Renal pelvis (tissue), 4 donors: ENCODE results near the gene SIMC1. TPM values are rescaled to one million over a fixed set of nuclear protein-coding genes. Genes with fewer than 3 reads are reported as not detected.
"Not testable (repeated sequence)": the region's sequence is repeated elsewhere in the genome, so short reads cannot be mapped to it uniquely, and the experiment has no call there.

Source experiments
- DNase-seq: peaks from one replicate; pipeline ENCODE4 v3.0.0-alpha.2; 2013
- polyA plus RNA-seq, 3 donors: library from polyadenylated mRNA; unstranded; fragments of 120-200 nt; gene quantifications; one replicate each; pipeline ENCODE4 v1.2.1, GENCODE V29; 2013; ENCODE audit not compliant: insufficient read length in 3 of 3

Gene SIMC1
- polyA plus RNA-seq, 3 donors, result 18.4 to 21.1 (median 19.8) TPM

- no peak for DNase-seq
Measured at GRCh38 chr5:176203086-176203485, 35.1 kb upstream of the SIMC1 start.

DNA sequence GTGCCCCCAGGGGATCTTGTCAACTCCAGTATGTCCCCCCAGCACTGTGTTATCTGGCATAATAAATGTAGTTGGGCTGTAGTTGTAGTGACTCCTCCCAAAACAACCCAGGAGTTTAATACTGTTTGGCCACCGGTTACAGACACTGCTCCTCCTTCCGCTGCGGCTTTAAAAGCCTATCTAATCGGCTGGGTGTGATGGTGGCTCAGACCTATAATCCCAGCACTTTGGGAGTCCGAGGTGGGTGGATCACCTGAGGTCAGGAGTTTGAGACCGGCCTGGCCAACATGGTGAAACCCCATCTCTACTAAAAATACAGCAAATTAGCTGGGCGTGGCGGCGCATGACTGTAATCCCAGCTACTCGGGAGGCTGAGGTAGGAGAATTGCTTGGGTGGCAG lies 34.7 kb upstream of the SIMC1 start:
- not testable (repeated sequence) for DNase-seq

DNA sequence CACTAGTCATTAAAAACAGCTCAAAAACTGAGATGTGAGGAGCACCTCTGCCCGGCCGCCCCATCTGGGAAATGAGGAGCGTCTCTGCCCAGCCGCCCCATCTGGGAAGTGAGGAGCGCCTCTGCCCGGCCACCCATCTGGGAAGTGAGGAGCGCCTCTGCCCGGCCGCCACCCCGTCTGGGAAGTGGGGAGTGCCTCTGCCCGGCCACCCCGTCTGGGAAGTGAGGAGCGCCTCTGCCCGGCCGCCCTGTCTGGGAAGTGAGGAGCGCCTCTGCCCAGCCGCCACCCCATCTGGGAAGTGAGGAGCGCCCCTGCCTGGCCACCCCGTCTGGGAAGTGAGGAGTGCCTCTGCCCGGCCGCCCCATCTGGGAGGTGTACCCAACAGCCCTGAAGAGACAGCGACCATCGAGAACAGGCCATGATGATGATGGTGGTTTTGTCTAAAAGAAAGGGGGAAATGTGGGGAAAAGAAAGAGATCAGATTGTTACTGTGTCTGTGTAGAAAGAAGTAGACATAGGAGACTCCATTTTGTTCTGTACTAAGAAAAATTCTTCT lies 23.7 kb upstream of the SIMC1 start:
- DNase-seq, result not testable (repeated sequence)

DNA sequence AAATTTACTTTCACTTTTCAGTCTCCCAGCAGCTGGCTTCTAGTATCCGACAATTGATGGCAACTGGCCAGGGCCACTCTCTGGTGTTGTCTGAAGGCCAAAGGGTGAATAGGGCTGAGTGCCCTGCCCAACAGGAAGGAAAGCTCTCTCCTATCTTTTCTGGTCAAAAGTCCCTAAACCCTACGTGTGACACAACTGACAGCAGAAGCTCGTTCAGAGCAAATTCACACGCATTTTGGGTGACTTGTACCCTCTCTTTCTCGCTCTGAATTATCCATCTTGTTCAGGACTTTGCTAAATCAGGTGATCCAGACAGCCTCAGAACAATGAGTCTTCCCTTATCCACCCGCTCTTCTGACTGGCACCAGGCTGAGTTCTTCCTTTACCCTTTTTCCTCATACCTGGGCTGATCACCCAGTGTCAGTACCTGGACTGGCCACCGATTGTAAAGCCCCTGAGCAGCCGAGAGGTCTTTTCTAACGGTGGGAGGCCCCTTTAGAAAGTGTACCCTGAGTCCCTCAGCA lies 21.8 kb upstream of the SIMC1 start:
- not testable (repeated sequence) for DNase-seq

DNA sequence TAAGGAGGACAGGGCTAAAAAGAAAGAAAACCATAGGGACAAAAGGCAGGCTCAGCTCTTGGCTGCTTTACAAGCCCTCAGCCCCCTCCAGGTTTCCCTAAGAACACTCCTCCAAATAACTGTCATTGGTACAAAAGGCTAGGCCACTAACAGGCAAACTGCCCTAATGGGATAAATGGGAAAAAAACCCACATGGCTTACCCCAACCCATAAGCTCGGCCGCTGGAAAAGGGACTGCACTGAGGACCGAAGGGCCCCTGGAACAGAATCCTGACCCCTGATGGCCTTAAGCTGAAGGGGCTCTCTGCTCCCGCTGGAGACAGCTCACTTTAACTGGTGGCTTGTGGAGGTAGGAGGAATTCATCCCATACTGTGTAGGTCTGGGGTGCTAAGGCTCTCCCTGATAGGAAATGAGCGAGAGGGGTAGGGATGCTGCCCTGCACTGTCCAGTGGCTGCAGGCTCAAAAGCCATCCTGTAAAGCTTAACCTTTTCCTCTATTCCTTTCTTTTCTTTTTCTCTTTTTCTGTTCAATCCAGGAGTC lies 21.0 kb upstream of the SIMC1 start:
- DNase-seq, result not testable (repeated sequence)

DNA sequence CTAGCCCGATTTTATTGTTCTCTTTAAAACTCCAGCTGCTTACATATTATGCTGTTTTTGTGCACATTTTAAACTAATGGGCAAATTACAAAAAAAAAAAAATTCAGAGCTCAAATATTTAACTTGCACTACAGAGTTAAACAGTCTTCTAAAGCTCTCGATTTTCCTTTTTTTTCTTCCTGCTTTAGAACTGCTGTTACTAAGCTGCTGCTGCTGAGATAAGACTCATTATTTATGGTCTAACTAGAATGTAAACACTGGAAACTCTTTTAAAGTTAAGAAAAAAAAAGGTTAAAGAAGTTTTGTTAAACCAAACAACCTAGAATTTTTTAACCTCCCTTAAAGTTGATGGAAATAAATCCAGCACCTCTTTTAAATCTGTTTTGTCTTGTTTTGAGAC lies 20.5 kb upstream of the SIMC1 start:
- DNase-seq, result not testable (repeated sequence)

GRCh38 chr5:176222006-176222405 lies 16.2 kb upstream of the SIMC1 start:
- not testable (repeated sequence) for DNase-seq

- not testable (repeated sequence) for DNase-seq
Measured at GRCh38 chr5:176228358-176228757, 9.9 kb upstream of the SIMC1 start.

- DNase-seq, result not testable (repeated sequence)
Measured at GRCh38 chr5:176233253-176233652, 5.0 kb upstream of the SIMC1 start.

DNA sequence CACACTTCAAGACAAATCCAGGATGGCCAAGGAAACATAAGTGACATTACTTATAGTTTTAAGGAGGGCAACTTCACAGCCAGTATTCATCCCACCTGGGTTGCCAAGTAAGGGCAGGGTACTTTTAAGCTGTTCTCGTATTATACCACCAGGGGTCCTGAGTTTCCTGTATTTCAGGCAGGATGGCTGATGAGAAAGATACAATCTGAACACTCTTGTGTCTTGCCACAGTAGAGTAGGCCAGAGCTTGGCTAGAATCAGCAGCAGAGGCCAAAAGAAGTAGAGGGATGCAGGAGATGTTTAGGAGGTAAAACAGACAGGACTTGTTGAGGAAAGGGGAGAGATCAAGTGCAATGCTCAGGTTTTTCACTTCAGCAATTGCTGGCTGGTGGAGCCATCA lies 3.1 kb upstream of the SIMC1 start:
- peak; percentile 50 for DNase-seq

DNA sequence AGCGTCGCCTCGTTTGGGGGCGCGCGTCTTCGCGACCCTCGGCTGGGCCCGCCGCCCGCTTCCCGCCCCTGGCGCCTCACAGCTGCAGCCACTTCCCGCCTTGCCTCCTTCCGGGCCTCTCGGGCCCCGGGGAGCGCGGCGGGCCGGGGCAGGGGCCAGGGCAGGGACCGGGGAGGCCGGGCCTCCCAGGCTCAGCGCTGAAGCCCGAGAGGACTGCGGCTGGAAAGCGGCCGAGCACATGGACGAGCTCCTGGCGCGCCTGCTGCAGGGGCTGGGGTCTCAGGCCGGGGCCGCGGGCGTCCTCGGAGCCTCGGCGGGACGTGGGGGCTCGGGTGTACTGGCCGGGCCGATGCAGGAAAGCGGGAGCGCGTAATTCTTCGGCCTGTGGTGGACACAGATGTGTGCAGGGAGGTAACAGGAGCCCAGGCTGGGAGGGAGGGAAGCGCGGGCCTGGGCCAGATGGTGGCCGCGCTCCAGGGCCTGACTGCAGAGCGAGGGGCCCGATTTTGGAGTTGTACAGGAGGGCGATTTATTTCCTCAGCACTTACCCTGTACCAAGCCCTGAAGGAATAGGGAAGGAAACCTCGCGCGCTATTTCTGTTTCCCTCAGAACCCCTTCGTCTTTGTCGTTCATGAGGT lies 540 bp downstream of the SIMC1 start:
- DNase-seq, result not testable (repeated sequence)

GRCh38 chr5:176239304-176239703 lies 1.1 kb downstream of the SIMC1 start:
- DNase-seq, result not testable (repeated sequence)

GRCh38 chr5:176244318-176244717 lies 6.1 kb downstream of the SIMC1 start:
- DNase-seq, result not testable (repeated sequence)

- DNase-seq, result not testable (repeated sequence)
Measured at GRCh38 chr5:176245074-176245473, 6.8 kb downstream of the SIMC1 start.

GRCh38 chr5:176245489-176245888 lies 7.3 kb downstream of the SIMC1 start:
- DNase-seq, result not testable (repeated sequence)

- DNase-seq, result not testable (repeated sequence)
Measured at GRCh38 chr5:176250691-176251090, 12.5 kb downstream of the SIMC1 start.

GRCh38 chr5:176252171-176252570 lies 13.9 kb downstream of the SIMC1 start:
- DNase-seq, result not testable (repeated sequence)

DNA sequence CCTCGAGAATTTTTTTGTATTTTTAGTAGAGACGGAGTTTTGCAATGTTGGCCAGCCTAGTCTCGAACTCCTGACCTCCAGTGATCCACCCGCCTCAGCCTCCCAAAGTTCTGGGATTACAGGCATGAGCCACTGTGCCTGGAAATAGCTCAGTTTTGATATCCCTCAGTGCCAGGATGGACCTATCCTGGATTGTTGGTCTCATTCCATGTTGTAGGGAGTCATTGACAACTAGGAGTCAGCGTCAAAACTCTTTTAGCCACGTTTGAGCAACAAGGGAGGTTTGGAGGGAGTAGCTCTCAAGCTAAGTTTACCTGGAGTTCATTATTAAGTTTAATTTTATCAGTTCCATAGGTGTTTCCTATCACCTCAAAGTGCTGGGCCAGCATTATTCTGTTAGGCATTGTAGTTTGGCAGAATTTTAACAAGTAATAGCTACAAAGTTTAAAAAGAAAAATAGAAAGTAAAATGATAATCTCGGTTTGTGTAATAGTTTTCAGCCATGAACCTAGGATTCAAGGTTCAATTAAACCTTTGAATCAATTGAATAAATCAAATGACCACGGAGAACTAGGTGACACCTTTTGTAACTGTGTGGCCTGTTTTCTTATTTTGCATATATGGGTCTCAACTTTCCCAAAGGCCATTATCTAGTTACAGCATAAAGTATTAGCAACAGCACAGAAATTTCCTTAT lies 15.3 kb downstream of the SIMC1 start:
- not testable (repeated sequence) for DNase-seq

DNA sequence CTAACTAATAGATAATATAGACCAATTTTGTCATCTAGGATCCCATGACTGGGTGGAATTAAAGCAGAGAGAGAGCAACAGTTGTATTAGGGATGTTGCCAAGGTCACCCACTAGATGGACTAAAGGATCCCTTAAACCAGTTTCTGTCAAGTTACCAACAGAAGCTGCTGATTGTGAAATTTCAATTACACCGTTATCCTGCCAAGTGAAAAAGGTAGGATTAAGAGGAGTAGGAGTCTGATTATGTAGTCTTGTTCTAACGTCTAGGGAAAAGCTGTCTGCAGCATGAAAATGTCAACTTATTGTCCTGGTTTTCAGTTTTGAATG lies 15.8 kb downstream of the SIMC1 start:
- not testable (repeated sequence) for DNase-seq

DNA sequence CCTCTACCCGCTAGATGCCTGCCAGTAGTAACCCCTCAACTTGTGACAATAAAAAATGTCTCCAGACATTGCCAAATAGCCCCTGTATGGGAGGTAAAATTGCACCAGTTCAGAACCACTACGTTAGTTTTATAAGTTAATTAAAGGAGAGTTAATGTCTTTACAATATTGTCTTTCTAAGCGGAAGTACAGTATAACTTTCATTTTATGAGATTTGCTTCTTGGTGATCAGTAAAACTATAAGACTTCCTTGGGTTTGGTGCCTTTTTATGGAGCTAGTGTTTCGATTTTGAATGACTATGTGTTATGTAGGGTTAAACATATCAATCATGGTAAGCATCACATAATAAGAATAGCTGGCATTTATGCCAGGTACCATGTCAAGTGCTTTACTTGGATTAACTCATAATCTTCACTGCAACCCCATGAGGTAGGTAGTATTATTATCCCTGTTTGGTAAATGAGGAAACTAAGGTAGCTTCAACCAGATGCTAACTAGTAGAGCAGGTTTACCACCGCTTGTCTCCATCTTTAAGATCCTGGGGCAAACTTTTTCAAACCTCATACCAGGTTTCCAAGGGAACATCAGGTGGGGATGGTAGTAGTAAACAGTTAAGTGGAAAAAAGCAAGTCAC lies 19.8 kb downstream of the SIMC1 start:
- DNase-seq, result not testable (repeated sequence)

DNA sequence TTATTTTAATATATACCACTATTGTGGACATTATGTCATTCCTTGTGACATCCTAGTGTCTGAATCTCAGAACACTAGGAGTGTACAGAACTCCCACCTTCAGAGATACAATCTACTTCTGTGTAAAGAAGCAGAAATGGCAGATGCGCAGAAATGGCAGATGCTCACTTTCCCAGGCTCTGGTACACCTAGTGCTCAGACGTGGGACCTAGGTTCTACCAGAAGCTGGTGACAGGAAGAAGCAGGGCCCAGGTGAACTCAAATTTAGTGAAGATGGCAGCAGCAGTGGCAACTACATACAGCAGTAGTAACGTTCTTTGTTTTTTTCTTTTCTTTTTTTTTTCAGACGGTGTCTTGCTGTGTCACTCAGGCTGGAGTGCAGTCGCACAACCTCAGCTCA lies 22.5 kb downstream of the SIMC1 start:
- not testable (repeated sequence) for DNase-seq

DNA sequence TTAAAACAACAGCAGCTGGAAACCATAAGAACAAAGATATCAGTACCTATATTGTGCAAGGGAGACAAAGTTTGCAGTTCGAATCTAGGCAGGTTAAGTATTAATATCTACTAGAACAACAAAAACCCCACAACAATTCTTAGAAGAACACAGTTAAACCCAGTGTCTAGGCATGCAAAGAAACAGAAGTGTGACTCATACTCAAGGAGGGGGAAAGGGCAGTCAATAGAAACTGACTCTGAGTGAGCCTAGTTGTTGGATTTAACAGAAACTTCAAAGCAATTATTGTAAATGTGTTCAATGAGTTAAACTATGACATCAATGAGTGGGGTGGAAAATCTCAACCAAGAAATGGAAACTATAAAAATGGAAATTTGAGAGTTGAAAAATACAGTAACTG lies 28.2 kb downstream of the SIMC1 start:
- not testable (repeated sequence) for DNase-seq
